KOPT-K1 (cell line): ENCODE data around the gene PSMD4.
"Not testable (repeated sequence)": the region's sequence is repeated elsewhere in the genome, so short reads cannot be mapped to it uniquely, and the experiment has no call there.

Experiments used
- H3K27ac ChIP-seq: fragments of 200-600 bp; sonication (generic); 2 replicates; pipeline ENCODE4 v1.5.1; 2016; ENCODE audit warnings: antibody characterized with exemption, mild to moderate bottlenecking, low read depth, low read length; ENCODE audit not compliant: poor library complexity, severe bottlenecking
- H3K36me3 ChIP-seq: fragments of 200-600 bp; sonication (generic); 2 replicates; pipeline ENCODE4 v1.5.1; 2017; ENCODE audit warnings: antibody characterized with exemption, mild to moderate bottlenecking, low read length, moderate library complexity; ENCODE audit not compliant: insufficient read depth
- H3K9me3 ChIP-seq: fragments of 200-600 bp; sonication (generic); 2 replicates; pipeline ENCODE4 v1.5.1; 2017; ENCODE audit warnings: antibody characterized with exemption, low read length, mild to moderate bottlenecking; ENCODE audit not compliant: insufficient read depth, poor library complexity, severe bottlenecking

The PSMD4 gene

DNA sequence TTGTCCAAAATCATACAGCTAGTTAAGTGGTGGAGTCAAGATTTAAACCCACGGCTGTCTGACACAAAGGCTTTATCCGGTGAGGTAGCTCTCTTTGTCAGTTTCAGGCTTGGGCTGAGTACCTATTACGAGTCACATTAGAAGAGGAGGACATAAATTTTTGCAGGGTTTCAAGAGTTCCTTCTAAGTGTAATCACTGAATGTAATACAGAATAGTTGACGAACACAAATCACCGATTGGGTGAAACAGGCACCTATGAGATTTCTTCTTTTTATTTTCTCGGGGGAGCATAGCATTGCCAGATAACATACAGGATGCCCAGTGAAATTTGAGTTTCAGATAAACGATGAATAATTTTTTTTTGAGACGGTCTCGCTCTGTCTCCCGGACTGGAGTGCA lies 847 bp downstream of the PSMD4 start:
- H3K9me3 ChIP-seq, result no peaks in the 10 kb centered on the region
- peaks cover 4% of the 10 kb centered on the region; the same call in 1 of the 2 replicates for H3K36me3 ChIP-seq
- peak overlapping the region; percentile 64 for H3K27ac ChIP-seq

DNA sequence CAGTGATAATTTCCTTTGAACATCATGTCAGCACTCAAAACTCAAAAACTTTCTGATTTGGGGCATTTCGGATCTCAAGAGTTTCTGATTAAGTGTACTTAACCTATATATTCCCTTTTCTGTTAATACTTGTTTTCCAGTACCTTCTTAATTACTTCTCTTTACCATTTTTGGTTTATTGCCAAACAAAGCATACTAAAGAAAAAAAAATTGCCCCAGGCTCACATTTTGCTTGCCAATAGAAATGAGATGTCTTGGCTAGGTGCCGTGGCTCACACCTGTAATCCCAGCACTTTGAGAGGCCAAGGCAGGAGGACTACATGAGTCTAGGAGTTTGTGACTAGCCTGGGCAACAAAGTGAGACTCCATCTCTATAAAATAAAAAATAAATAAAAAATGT lies 4.8 kb downstream of the PSMD4 start:
- Histone ChIP-seq H3K27ac (no peak overlapping the region), H3K36me3 (peaks cover 25% of the 10 kb centered on the region), H3K9me3 (no peaks in the 10 kb centered on the region)

DNA sequence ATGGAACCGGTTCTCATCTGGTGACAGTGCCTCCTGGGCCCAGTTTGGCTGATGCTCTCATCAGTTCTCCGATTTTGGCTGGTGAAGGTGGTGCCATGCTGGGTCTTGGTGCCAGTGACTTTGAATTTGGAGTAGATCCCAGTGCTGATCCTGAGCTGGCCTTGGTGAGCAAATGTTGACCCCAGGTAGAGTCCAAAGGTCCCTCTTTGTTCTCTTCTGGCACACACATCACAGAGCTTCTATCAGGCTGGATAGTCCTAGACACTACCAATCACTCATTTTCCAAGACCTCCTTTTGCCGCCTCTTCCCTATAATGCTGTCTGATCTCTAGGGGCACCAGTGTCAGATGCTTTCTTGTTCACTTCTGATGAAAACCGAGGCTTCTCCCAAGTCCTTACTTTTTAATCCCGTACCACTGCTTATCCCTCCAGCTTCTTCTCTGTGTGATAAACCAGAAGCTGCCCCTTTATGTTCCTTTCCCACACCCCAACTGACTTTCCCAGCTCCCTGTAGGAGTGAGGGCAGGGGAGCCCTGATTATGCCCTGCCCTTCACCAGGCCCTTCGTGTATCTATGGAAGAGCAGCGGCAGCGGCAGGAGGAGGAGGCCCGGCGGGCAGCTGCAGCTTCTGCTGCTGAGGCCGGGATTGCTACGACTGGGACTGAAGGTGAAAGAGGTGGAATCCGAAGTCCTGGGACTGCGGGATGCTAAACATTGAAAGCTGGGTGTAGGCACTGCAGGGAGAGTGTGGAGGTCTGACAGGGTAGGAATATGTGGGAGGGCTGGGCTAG lies 11.1 kb downstream of the PSMD4 start:
- Histone ChIP-seq H3K36me3 (peaks cover 76% of the 10 kb centered on the region), H3K9me3 (no peaks in the 10 kb centered on the region), H3K27ac (no peak overlapping the region)

DNA sequence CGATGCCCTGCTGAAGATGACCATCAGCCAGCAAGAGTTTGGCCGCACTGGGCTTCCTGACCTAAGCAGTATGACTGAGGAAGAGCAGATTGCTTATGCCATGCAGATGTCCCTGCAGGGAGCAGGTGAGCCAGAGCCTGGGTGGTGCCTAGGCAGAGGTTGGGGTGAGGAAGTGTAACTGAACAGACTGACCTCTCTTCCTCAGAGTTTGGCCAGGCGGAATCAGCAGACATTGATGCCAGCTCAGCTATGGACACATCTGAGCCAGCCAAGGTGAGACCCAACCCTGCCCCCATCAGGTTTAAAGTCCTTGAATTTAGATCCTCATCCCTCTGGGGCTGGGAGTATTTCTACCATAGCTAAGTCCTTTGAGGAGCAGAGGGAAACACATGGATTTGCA lies 11.8 kb downstream of the PSMD4 start:
- Histone ChIP-seq H3K27ac (no peak overlapping the region), H3K9me3 (no peaks in the 10 kb centered on the region), H3K36me3 (peaks cover 76% of the 10 kb centered on the region)

DNA sequence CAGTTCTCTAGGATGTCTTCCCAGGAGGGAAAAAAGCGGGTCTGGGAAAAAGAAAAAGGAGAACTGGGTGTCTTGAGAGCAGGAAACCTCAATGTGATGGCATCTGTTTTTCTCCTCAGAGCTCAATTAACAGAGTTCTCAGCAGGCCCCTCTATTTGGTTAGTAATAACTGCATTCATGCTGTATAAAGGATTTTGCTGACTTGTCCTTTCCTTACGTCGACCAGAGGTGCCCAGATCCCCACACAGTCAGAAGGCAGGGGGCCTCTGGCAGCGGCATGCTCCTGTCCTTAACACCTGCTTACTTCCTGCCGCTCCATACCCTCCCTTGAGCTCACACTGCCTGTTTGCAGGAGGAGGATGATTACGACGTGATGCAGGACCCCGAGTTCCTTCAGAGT lies 12.3 kb downstream of the PSMD4 start:
- H3K36me3 ChIP-seq, result peaks cover 73% of the 10 kb centered on the region
- no peak overlapping the region for H3K27ac ChIP-seq
- H3K9me3 ChIP-seq, result no peaks in the 10 kb centered on the region

DNA sequence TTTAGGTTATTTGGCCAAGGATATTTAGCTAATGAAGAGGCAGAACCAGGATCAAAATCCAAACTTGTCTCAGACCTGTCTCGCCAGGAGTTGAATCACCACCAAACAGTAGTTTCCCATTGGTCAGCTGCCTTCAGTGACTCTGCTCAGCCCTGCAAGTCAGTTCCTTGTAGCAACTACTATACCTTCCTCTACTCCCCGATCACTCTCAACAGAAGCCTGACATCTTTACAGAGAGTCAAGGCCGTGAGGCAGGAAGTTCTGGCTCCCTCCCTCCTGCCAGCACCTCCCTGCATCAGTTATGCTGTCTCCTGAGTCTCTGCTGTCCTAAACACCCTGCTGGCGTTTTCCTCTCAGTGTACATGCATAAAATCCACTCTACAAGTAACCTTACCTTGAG lies 13.2 kb downstream of the PSMD4 start:
- Histone ChIP-seq H3K27ac (no peak overlapping the region), H3K9me3 (no peaks in the 10 kb centered on the region), H3K36me3 (peaks cover 63% of the 10 kb centered on the region)

DNA sequence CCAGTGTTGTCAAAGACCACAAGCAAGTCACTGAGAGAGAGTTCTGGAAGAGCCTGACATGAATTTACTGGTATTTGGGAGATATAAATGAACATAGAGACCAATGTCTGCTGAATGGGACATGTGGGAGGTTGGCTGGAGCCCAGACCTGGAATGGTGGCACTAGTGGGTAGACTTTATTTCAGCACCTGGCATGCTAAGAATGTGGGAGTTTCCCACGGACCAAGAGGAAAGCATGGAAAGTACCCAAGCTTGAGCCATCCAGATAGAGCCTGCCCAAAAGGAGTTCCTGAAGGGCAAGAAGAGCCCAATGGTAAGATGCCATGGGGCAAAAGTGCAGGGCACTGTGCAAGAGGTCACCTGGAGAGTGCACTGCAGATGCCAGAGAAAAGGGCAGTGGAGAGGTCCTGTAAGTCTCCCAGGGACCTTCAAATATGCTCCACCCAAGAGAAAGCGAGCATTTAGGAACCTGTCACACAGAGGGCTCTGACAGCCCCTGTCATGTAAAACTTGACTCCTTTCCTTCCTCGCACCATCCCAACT lies 19.5 kb downstream of the PSMD4 start:
- no peaks in the 10 kb centered on the region for H3K9me3 ChIP-seq
- peaks cover 9% of the 10 kb centered on the region; the same call in 1 of the 2 replicates for H3K36me3 ChIP-seq
- H3K27ac ChIP-seq, result no peak overlapping the region

DNA sequence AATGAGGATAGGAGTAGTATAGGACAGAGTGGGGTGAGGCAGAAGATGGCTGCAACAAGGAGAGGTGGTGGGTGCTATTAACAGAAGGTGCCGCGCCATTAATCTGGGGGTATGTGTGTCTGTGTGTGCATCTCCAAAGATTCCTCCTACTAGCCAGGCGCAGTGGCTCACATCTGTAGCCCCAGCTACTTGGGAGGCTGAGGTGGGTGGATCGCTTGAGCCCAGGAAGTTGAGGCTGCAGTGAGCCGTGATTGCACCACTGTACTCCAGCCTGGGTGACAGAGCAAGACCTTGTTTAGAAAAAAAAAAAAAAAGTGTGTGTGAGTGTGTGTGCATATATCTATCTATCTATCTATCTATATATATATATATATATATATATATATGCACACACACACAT lies 20.8 kb downstream of the PSMD4 start:
- not testable (repeated sequence) for H3K9me3 ChIP-seq, H3K36me3 ChIP-seq, H3K27ac ChIP-seq

DNA sequence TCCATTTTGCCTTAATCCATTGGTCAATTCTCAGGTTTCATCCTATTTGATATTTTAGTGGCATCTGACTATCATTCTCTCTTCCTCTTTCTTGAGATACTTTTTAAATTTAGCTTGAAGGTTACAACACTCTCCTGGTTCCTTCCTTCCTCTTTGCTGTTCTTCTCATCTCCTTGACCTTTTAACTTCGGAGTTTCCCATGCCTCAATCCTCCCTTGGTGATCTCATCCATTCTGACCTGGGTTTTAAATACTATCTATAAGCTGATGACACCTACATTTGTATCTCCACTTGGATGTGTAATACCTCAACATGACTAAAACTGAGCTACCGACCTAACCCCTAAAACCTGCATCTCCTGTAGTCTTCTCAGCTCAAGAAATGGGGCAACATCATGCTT lies 22.7 kb downstream of the PSMD4 start:
- Histone ChIP-seq H3K27ac (no peak overlapping the region), H3K36me3 (no peaks in the 10 kb centered on the region), H3K9me3 (no peaks in the 10 kb centered on the region)

DNA sequence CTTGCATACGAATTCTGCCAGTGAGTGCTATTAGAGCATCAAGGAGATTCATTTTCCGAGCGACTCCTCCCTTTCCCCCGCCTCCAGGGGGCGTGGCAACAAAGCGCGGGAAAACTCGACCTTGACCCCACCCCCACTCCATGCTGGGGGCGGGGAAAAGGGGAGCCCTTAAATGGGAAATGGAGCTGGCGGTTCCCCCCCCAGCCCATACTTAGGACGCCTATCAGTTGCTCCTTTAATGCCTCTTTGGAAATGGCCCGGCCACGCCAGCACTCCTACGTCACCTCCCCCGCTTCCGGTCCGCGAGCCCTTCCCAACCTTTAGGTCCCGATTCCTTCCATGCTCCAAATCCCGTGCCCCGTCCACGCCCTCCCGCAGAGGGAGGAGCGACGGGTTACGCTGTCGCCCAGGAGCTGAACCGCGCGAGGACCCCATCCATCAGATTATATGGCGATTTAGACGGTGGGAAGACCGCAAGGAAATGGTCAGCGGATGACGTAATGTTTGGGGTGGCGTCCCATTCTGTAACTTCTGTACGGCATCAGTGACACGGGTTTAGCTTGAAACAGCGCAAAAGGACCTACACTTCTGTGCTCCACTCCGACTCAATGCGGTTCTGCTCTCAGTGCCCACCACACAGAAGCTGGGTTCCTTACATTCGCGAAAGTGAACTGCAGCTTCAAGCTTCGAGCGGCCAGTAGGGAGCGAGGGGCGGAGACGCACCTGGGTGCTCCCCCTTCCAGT lies 26.9 kb downstream of the PSMD4 start:
- H3K9me3 ChIP-seq, result no peaks in the 10 kb centered on the region
- peaks cover 16% of the 10 kb centered on the region for H3K36me3 ChIP-seq
- peak overlapping the region; percentile 96 for H3K27ac ChIP-seq

DNA sequence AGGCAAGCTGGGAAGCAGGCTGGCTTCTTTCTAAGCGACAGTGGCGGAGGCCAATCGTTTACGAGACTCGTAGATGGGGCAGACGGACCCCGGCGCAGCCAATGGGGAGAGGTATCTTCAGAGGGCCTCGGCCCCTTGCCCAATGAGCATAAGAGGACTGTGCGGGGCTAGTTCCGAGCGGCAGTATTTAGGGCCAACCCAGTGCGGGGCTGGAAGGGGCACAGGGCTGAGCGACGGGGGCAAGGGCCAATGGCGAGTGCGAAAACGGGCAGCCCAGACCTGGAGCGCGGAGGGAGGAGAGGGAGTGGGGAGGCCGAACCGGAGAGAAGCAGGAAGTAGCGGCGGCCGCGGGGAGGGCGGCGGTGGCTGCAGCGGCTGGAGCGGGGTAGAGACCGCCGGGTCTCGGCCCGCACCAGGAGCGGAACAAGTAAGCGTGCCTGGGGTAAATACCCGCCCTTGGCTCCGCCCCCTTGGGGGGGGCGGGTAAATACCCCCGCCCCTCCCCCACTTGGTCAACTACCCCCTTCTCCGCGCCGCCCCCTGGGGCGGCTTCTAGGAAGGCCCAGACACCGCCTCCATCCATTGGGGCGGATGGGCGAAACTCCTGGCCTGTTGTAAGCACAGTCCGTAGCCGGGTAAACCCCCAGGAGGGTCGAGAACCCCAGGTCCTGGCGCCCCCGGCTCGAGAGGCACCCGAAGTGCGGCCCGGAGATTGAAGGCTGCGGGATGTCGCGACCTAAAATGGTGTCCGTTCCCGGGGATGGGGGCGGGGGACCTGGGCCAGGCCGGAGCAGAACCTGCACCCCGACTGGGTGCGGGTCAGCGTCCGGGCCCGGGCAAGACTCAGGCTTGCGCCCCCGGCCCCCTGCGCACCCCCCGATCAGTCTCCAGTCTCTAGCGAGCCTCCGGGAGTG lies 27.7 kb downstream of the PSMD4 start, which contains the start of gene ZNF687:
Gene ZNF687, plus strand, starts transcription at position 331 of the 914 bp plus-strand sequence. CDS start 3,993 bp downstream, outside the sequence.
- no peaks in the 10 kb centered on the region for H3K9me3 ChIP-seq
- peaks cover 25% of the 10 kb centered on the region for H3K36me3 ChIP-seq
- H3K27ac ChIP-seq, result peak within 1 kb of the TSS; percentile 96

DNA sequence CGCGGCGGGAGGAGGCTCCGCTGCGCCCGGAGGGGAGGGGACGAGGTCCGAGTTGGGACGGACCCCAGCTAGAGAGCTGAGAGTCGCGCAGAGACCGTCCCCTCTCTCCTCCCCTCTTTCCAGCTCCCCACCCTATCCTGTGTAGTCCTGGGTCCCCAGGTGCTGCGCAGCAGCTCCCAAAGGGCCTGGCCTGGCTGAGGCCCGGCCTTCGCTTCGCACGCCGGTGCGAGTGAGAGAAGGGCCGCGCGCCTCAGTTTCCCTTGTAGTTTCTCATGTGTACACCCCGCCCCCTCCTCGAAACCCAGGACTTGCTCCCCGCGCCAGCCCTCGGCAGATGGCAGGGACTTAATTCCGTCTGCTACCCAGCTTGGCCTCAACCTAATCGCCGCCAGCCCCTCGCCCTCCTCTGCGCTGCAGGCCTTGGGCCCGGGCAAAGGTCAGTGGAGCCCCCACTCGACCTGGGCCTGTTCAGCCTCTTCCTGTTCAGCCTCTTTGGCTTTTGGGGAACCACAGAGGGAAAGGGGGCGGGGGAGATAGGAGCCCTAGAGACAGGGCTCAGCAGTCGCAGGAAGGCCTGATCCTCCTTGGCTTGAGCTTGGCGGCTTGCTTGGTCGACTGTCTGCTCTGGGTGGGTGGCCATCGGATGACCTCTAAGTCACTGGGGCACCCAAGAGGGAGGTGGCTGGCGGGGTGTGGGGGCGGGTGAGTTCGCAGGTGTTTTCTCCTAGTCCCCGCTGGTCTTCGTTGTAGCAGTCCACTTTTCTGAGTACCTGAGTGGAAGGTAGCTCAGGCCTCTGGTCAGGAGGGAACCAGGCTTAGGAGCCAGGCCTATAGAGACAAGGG lies 28.6 kb downstream of the PSMD4 start:
- Histone ChIP-seq H3K36me3 (peaks cover 33% of the 10 kb centered on the region), H3K9me3 (no peaks in the 10 kb centered on the region), H3K27ac (peak overlapping the region; percentile 96)

DNA sequence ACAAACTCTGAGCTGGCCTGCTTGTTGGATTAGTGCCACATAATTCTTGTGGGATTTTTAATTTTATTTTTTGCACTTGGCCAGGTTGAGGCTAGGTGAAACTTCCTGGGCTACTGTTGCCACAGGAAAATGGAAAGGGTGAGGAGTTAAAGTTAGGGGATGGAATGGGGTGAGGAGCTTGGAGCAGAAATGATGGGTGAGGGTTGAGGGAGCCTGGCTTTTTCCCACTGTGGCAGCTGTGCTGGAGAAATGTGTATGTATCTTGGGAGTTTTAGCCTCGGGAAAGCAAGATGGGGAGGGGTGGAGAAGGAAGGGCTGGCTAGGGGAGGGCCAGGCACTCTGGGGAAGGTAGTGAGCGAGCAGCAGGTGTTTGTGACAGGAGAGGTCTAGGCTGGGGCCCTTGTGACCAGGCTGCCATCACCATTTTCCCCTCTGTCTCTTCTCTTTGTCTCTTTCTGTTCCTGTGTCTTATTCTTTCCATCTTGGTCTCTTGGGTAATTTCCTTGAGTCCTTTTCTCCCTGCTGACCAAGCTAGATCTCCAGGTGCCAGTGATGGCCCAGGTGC lies 29.6 kb downstream of the PSMD4 start:
- Histone ChIP-seq H3K27ac (peak overlapping the region; percentile 96), H3K9me3 (no peaks in the 10 kb centered on the region), H3K36me3 (peaks cover 43% of the 10 kb centered on the region)
